Measurements from ENCODE around the gene ELOA2.

The ELOA2 gene

GRCh38 chr18:47035156-47035671, at the start of gene ELOA2:
Gene ELOA2, minus strand, starts transcription at chr18:47035621. Its CDS starts 357 bp downstream, at chr18:47035264.
- H3K27ac ChIP-seq = no peak within 1 kb of the TSS
- H3K9me3 ChIP-seq (ENCODE audit: low read depth, low read length) = no peaks in the 10 kb centered on the region
- no peaks in the 10 kb centered on the region for H3K36me3 ChIP-seq (ENCODE audit: insufficient read depth, low read length)
- TF ChIP-seq POLR2AphosphoS5 (IDR thresholded peaks at IDR 0.05; ENCODE audit: borderline replicate concordance, low read depth, low read length) (no peak), FOXP2 (optimal IDR thresholded peaks at IDR 0.05; ENCODE audit: control extremely low read depth, extremely low read length, insufficient read depth) (no peak), EZH2 (IDR thresholded peaks at IDR 0.05) (no peak)
- no peak for DNase-seq (ENCODE audit: low read depth, low spot score)
- H3K4me3 ChIP-seq = no peak within 1 kb of the TSS
- no peak within 1 kb of the TSS for H3K9ac ChIP-seq (ENCODE audit: insufficient read length)

- Histone ChIP-seq H3K9ac (ENCODE audit: insufficient read length) (no peak overlapping the region), H3K9me3 (ENCODE audit: low read depth, low read length) (no peaks in the 10 kb centered on the region), H3K36me3 (ENCODE audit: insufficient read depth, low read length) (no peaks in the 10 kb centered on the region; the same call in 1 of the 2 replicates), H3K27ac (no peak overlapping the region), H3K4me3 (no peak overlapping the region)
- TF ChIP-seq FOXP2 (optimal IDR thresholded peaks at IDR 0.05; ENCODE audit: control extremely low read depth, extremely low read length, insufficient read depth) (no peak), POLR2AphosphoS5 (IDR thresholded peaks at IDR 0.05; ENCODE audit: borderline replicate concordance, low read depth, low read length) (no peak), EZH2 (IDR thresholded peaks at IDR 0.05) (no peak)
- DNase-seq (ENCODE audit: low read depth, low spot score) = no peak
Measured at GRCh38 chr18:47081578-47081977, 46.2 kb upstream of the ELOA2 start.

- TF ChIP-seq FOXP2 (optimal IDR thresholded peaks at IDR 0.05; ENCODE audit: control extremely low read depth, extremely low read length, insufficient read depth) = no peak
- no peak for TF ChIP-seq EZH2 (IDR thresholded peaks at IDR 0.05)
- no peak for TF ChIP-seq POLR2AphosphoS5 (IDR thresholded peaks at IDR 0.05; ENCODE audit: borderline replicate concordance, low read depth, low read length)
- DNase-seq (ENCODE audit: low read depth, low spot score) = no peak
- H3K9ac ChIP-seq (ENCODE audit: insufficient read length) = no peak overlapping the region
- no peaks in the 10 kb centered on the region for H3K9me3 ChIP-seq (ENCODE audit: low read depth, low read length)
- H3K4me3 ChIP-seq = no peak overlapping the region
- H3K27ac ChIP-seq = no peak overlapping the region
- no peaks in the 10 kb centered on the region; the same call in 1 of the 2 replicates for H3K36me3 ChIP-seq (ENCODE audit: insufficient read depth, low read length)
Measured at GRCh38 chr18:47080872-47081271, 45.5 kb upstream of the ELOA2 start.

- Histone ChIP-seq H3K27ac (no peak overlapping the region), H3K36me3 (ENCODE audit: insufficient read depth, low read length) (no peaks in the 10 kb centered on the region; the same call in 1 of the 2 replicates), H3K4me3 (no peak overlapping the region), H3K9ac (ENCODE audit: insufficient read length) (no peak overlapping the region), H3K9me3 (ENCODE audit: low read depth, low read length) (no peaks in the 10 kb centered on the region)
- TF ChIP-seq EZH2 (IDR thresholded peaks at IDR 0.05) = no peak
- no peak for TF ChIP-seq FOXP2 (optimal IDR thresholded peaks at IDR 0.05; ENCODE audit: control extremely low read depth, extremely low read length, insufficient read depth)
- no peak for TF ChIP-seq POLR2AphosphoS5 (IDR thresholded peaks at IDR 0.05; ENCODE audit: borderline replicate concordance, low read depth, low read length)
- no peak for DNase-seq (ENCODE audit: low read depth, low spot score)
Measured at GRCh38 chr18:47077111-47077510, 41.7 kb upstream of the ELOA2 start.

- Histone ChIP-seq H3K9ac (ENCODE audit: insufficient read length) (no peak overlapping the region), H3K4me3 (peak overlapping the region; percentile 57), H3K9me3 (ENCODE audit: low read depth, low read length) (no peaks in the 10 kb centered on the region), H3K36me3 (ENCODE audit: insufficient read depth, low read length) (no peaks in the 10 kb centered on the region; the same call in 1 of the 2 replicates), H3K27ac (no peak overlapping the region)
- peak; percentile 83 for DNase-seq (ENCODE audit: low read depth, low spot score)
- TF ChIP-seq POLR2AphosphoS5 (IDR thresholded peaks at IDR 0.05; ENCODE audit: borderline replicate concordance, low read depth, low read length) (peak; percentile 56; the same call in 1 of the 2 replicates), EZH2 (IDR thresholded peaks at IDR 0.05) (no peak)
Measured at GRCh38 chr18:47075098-47075883, 39.9 kb upstream of the ELOA2 start.

- no peak for TF ChIP-seq EZH2 (IDR thresholded peaks at IDR 0.05)
- no peak for TF ChIP-seq FOXP2 (optimal IDR thresholded peaks at IDR 0.05; ENCODE audit: control extremely low read depth, extremely low read length, insufficient read depth)
- no peak for TF ChIP-seq POLR2AphosphoS5 (IDR thresholded peaks at IDR 0.05; ENCODE audit: borderline replicate concordance, low read depth, low read length)
- no peak overlapping the region for H3K4me3 ChIP-seq
- H3K9me3 ChIP-seq (ENCODE audit: low read depth, low read length) = no peaks in the 10 kb centered on the region
- DNase-seq (ENCODE audit: low read depth, low spot score) = no peak
- no peak overlapping the region for H3K9ac ChIP-seq (ENCODE audit: insufficient read length)
- no peak overlapping the region for H3K27ac ChIP-seq
- no peaks in the 10 kb centered on the region for H3K36me3 ChIP-seq (ENCODE audit: insufficient read depth, low read length)
Measured at GRCh38 chr18:47067648-47068047, 32.2 kb upstream of the ELOA2 start.

GRCh38 chr18:47063096-47063495, 27.7 kb upstream of the ELOA2 start:
- no peak for TF ChIP-seq FOXP2 (optimal IDR thresholded peaks at IDR 0.05; ENCODE audit: control extremely low read depth, extremely low read length, insufficient read depth)
- TF ChIP-seq EZH2 (IDR thresholded peaks at IDR 0.05) = no peak
- no peak for TF ChIP-seq POLR2AphosphoS5 (IDR thresholded peaks at IDR 0.05; ENCODE audit: borderline replicate concordance, low read depth, low read length)
- no peak for DNase-seq (ENCODE audit: low read depth, low spot score)
- no peaks in the 10 kb centered on the region for H3K9me3 ChIP-seq (ENCODE audit: low read depth, low read length)
- no peaks in the 10 kb centered on the region for H3K36me3 ChIP-seq (ENCODE audit: insufficient read depth, low read length)
- H3K27ac ChIP-seq = no peak overlapping the region
- H3K9ac ChIP-seq (ENCODE audit: insufficient read length) = no peak overlapping the region
- H3K4me3 ChIP-seq = no peak overlapping the region

- Histone ChIP-seq H3K27ac (no peak overlapping the region), H3K36me3 (ENCODE audit: insufficient read depth, low read length) (no peaks in the 10 kb centered on the region)
- TF ChIP-seq EZH2 (IDR thresholded peaks at IDR 0.05) (no peak), POLR2AphosphoS5 (IDR thresholded peaks at IDR 0.05; ENCODE audit: borderline replicate concordance, low read depth, low read length) (no peak), FOXP2 (optimal IDR thresholded peaks at IDR 0.05; ENCODE audit: control extremely low read depth, extremely low read length, insufficient read depth) (no peak)
Measured at GRCh38 chr18:47062471-47062870, 27.1 kb upstream of the ELOA2 start.

More at GRCh38 chr18:47062471-47062870, 27.1 kb upstream of the ELOA2 start:
- Histone ChIP-seq H3K4me3 (no peak overlapping the region), H3K9ac (ENCODE audit: insufficient read length) (no peak overlapping the region), H3K9me3 (ENCODE audit: low read depth, low read length) (no peaks in the 10 kb centered on the region)
- no peak for DNase-seq (ENCODE audit: low read depth, low spot score)

Data from SK-N-MC (cell line).